AG10803 (cell line): Measurements from ENCODE around the gene ITGA2B.

Experiments used
- DNase-seq: peaks from one replicate; pipeline ENCODE4 v3.0.0; 2010; ENCODE audit warnings: low read depth
- H3K4me3 ChIP-seq: 2 replicates; pipeline ENCODE4 v1.5.1; 2011; ENCODE audit warnings: mild to moderate bottlenecking, low read length, control low read depth
- TF ChIP-seq, protein P1 (sequence below): conservative IDR thresholded peaks from 2 replicates; pipeline ENCODE4 v1.5.1; 2011; ENCODE audit warnings: mild to moderate bottlenecking, low read length, control low read depth, inconsistent platforms

The ITGA2B gene

DNA sequence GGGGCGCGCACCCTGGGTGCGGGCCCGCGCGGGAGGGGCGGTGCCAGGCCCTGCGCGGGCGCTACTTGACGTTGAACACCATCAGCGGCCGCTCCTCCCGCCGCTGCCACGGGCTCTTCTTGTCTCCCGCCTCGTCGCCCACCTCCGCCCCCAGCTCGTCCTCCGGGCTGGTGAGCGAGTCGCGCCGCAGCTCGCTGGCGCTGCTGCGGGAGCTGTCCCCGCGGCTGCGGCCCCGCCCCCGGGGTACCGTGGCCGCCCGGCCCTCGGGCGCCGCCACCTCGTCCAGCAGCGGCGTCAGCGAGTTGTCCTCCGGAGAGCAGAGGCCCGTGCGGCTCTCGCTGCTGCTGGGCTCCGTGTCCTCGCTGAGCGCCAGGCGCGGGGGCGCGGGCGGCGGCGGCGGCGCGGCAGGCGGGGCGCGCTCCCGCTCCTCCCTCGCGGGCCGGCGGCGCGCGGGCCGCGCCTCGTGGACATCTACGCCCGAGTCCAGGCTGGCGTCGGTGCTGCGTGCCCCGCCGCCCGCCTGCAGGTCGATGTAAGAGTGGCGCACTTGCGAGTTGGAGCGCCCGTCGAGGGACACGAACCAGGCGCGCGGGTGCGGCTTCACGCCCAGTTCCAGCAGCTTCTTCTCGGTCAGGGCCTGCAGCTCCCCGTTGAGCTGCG, 35.6 kb downstream of the ITGA2B start:
- peak overlapping the region; percentile 15; the same call in 1 of the 2 replicates for H3K4me3 ChIP-seq

DNA sequence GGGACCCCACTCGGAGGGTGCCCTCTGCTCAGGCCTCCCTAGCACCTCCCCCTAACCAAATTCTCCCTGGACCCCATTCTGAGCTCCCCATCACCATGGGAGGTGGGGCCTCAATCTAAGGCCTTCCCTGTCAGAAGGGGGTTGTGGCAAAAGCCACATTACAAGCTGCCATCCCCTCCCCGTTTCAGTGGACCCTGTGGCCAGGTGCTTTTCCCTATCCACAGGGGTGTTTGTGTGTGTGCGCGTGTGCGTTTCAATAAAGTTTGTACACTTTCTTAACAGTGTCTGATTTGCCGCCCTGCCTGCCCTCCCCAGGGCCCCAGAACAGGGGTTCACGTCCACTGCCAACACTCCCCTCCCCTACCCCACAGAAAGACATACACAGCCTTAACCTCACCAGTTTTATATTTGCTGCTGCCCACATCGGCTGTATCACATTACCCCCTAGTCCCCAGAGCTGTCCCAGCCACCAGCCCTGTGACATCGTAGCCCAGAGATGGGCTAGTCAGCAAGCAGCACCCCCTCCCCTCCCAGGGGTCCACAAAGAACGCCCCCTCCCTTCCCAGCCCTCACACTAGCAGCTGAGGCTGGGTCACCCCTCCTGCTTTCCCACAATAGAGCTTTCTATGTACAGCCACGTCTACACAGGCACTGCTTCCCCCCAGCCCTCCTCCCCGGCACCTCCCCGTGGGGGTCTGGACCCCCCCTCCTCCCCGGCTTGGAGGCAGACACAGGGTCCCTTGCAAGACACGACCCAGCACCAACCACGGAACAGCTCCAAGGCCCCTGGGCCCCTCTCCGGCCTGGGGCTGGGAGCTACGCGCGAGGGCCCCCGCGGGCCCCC, 36.4 kb downstream of the ITGA2B start:
- TF ChIP-seq, protein P1, sequence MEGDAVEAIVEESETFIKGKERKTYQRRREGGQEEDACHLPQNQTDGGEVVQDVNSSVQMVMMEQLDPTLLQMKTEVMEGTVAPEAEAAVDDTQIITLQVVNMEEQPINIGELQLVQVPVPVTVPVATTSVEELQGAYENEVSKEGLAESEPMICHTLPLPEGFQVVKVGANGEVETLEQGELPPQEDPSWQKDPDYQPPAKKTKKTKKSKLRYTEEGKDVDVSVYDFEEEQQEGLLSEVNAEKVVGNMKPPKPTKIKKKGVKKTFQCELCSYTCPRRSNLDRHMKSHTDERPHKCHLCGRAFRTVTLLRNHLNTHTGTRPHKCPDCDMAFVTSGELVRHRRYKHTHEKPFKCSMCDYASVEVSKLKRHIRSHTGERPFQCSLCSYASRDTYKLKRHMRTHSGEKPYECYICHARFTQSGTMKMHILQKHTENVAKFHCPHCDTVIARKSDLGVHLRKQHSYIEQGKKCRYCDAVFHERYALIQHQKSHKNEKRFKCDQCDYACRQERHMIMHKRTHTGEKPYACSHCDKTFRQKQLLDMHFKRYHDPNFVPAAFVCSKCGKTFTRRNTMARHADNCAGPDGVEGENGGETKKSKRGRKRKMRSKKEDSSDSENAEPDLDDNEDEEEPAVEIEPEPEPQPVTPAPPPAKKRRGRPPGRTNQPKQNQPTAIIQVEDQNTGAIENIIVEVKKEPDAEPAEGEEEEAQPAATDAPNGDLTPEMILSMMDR: no peak
- no peak overlapping the region for H3K4me3 ChIP-seq
- no peak for DNase-seq

More for the DNA sequence above, 35.6 kb downstream of the ITGA2B start:
- no peak for DNase-seq
- TF ChIP-seq, protein P1: no peak

DNA sequence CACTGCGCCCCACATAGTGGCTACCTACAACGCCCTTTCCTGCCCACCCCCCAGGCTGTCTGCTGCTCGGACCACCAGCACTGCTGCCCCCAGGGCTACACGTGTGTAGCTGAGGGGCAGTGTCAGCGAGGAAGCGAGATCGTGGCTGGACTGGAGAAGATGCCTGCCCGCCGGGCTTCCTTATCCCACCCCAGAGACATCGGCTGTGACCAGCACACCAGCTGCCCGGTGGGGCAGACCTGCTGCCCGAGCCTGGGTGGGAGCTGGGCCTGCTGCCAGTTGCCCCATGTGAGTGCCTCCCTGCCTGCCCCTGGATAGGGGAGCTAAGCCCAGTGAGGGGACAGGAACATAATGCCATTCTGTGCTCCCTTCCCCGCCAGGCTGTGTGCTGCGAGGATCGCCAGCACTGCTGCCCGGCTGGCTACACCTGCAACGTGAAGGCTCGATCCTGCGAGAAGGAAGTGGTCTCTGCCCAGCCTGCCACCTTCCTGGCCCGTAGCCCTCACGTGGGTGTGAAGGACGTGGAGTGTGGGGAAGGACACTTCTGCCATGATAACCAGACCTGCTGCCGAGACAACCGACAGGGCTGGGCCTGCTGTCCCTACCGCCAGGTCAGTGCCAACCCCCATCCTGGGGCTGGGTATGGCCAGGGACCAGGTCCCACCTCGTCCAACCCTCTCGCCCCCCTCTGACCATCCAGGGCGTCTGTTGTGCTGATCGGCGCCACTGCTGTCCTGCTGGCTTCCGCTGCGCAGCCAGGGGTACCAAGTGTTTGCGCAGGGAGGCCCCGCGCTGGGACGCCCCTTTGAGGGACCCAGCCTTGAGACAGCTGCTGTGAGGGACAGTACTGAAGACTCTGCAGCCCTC, 37.3 kb downstream of the ITGA2B start:
- TF ChIP-seq, protein P1: no peak
- DNase-seq: no peak
- H3K4me3 ChIP-seq: no peak overlapping the region

DNA sequence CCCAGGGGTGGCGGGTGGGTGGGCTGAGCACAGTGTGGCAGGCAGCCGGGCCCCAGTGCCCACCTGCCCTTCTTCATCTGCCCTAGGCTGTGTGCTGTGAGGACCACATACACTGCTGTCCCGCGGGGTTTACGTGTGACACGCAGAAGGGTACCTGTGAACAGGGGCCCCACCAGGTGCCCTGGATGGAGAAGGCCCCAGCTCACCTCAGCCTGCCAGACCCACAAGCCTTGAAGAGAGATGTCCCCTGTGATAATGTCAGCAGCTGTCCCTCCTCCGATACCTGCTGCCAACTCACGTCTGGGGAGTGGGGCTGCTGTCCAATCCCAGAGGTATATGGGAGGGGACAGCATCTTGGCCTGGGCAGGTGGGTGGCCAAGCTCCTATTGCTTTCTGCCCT, 38.0 kb downstream of the ITGA2B start:
- TF ChIP-seq, protein P1: no peak
- no peak overlapping the region for H3K4me3 ChIP-seq
- DNase-seq: no peak

DNA sequence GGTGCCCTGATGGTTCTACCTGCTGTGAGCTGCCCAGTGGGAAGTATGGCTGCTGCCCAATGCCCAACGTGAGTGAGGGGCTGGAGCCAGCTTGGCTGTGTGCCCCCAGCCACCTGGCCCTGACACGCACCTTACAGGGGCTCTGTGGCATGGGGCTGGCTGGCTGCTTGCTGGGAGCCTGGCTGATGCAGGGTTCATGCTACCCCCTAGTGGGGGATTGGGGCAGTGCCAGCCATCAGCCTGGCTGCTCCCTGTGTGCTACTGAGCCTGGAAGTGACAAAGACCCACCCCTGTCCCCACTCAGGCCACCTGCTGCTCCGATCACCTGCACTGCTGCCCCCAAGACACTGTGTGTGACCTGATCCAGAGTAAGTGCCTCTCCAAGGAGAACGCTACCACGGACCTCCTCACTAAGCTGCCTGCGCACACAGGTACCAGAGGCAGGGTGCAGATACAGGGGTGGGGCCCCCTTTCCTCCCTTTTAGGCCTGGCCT, 38.7 kb downstream of the ITGA2B start:
- TF ChIP-seq, protein P1: peak; percentile 70
- DNase-seq: peak; percentile 43
- H3K4me3 ChIP-seq: no peak overlapping the region

DNA sequence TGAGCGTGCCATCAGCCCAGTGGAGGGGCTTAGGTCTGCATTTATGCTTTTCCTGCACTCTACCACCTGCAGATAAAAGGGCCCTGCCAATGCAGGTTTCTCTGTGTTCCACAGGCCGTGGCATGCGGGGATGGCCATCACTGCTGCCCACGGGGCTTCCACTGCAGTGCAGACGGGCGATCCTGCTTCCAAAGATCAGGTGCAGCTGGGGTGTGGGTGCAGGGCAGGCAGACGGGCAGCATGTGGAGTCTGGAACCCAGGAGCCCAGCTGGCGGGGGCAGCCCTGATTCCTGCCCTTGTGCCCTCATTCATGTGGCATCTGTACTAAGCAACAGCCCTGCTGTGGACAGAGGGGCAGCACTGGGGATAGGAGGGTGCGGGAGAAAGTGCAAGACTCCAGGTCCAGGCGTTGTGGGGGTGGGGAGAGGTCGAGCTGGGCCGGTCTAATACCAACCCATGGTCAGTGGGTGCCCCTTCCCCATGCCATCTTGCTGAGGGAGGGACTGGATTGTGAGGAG, 39.8 kb downstream of the ITGA2B start:
- no peak overlapping the region for H3K4me3 ChIP-seq
- TF ChIP-seq, protein P1: no peak

More for the DNA sequence above, 39.8 kb downstream of the ITGA2B start:
- no peak for DNase-seq
